Panc1 (cell line): ENCODE results near the gene VIPAS39. TPM values are rescaled to one million over a fixed set of nuclear protein-coding genes. Genes with fewer than 3 reads are reported as not detected.

Source experiments
- ATAC-seq: fragments of 200-7000 bp; cut with Tn5 transposase; 2 replicates; pipeline ENCODE4 v1.9.1; 2020; ENCODE audit warnings: mild to moderate bottlenecking, moderate library complexity
- BruUV-seq: library from RNA; stranded (reverse); fragments of 400-500 nt; replicated peaks from 2 replicates; lab custom pipeline; 2021; lab: Mats Ljungman, UMichigan
- CTCF ChIA-PET: fragments of 300-600 bp; sonication (Branson Sonifier 250); formaldehyde crosslinking; loops from one replicate; lab custom pipeline; 2022; ENCODE audit warnings: antibody characterized with exemption; lab: Charles Lee
- POLR2A ChIA-PET: fragments of 300-600 bp; sonication (Branson Sonifier 250); formaldehyde crosslinking; loops from one replicate; lab custom pipeline; 2022; ENCODE audit warnings: antibody characterized with exemption; lab: Charles Lee
- DNase-seq: peaks from one replicate; pipeline ENCODE4 v3.0.0-alpha.2; 2010; ENCODE audit warnings: low read depth, low spot score
- H3K27ac ChIP-seq: 2 replicates; pipeline ENCODE4 v1.5.1; 2011; ENCODE audit warnings: mild to moderate bottlenecking, low read length, inconsistent platforms
- H3K27me3 ChIP-seq: fragments of 200-500 bp; sonication (Bioruptor generic); 2 replicates; pipeline ENCODE4 v1.6.0; 2014; ENCODE audit warnings: low read length, inconsistent platforms; ENCODE audit not compliant: control insufficient read depth, insufficient read depth
- H3K36me3 ChIP-seq: fragments of 200-500 bp; sonication (Bioruptor generic); 2 replicates; pipeline ENCODE4 v1.5.1; 2014; ENCODE audit warnings: inconsistent platforms, mild to moderate bottlenecking, low read length, moderate library complexity; ENCODE audit not compliant: control insufficient read depth, insufficient read depth
- H3K4me1 ChIP-seq: 2 replicates; pipeline ENCODE4 v1.5.1; 2011; ENCODE audit warnings: inconsistent platforms, mild to moderate bottlenecking, low read length, moderate library complexity; ENCODE audit not compliant: control insufficient read depth, insufficient read depth
- H3K4me3 ChIP-seq, 2 experiments: 2 replicates each; pipeline ENCODE4 v1.5.1; 2011 to 2012; ENCODE audit warnings: low read depth in 2 of 2, low read length in 2 of 2, mild to moderate bottlenecking in 2 of 2, inconsistent platforms in 1 of 2, moderate library complexity in 1 of 2
- H3K9me3 ChIP-seq: fragments of 200-500 bp; sonication (Bioruptor generic); 2 replicates; pipeline ENCODE4 v1.5.1; 2014; ENCODE audit warnings: low read depth, mild to moderate bottlenecking, inconsistent platforms, low read length, moderate library complexity; ENCODE audit not compliant: control insufficient read depth, insufficient read depth
- POLR2AphosphoS5 ChIP-seq: IDR thresholded peaks from 2 replicates; pipeline ENCODE4 v1.6.1; 2012; ENCODE audit warnings: mild to moderate bottlenecking, low read depth, low read length, moderate library complexity
- REST ChIP-seq, 2 experiments: IDR thresholded peaks; 2 replicates each; pipeline ENCODE4 v1.6.1; 2011 to 2012; ENCODE audit warnings: low read depth in 2 of 2, control low read depth in 1 of 2, low read length in 1 of 2, mild to moderate bottlenecking in 1 of 2, moderate library complexity in 1 of 2; ENCODE audit not compliant: insufficient read depth in 1 of 2
- SIN3A ChIP-seq: IDR thresholded peaks from 2 replicates; pipeline ENCODE4 v1.6.1; 2012; ENCODE audit warnings: low read depth, mild to moderate bottlenecking, low read length, moderate library complexity, borderline replicate concordance; ENCODE audit not compliant: insufficient read depth
- TCF7L2 ChIP-seq: IDR thresholded peaks from 2 replicates; pipeline ENCODE4 v1.6.1; 2011; ENCODE audit warnings: mild to moderate bottlenecking, low read depth, low read length, inconsistent platforms
- in situ Hi-C: cut with HindIII; loops from 2 replicates; pipeline ENCODE4 v1.10.0; 2016; ENCODE audit warnings: low sequenced_read_pairs, low pct_unique_long_range_greater_than_20kb
- intact Hi-C: fragments of 100-400 bp; cut with micrococcal nuclease; formaldehyde crosslinking; loops from one replicate; pipeline ENCODE4 v1.10.0; 2022; ENCODE audit not compliant: unreplicated experiment
- total RNA-seq: library from RNA; stranded (reverse); gene quantifications from one replicate; pipeline ENCODE4 v1.2.1, GENCODE V29; 2021; ENCODE audit not compliant: unreplicated experiment
- TF ChIP-seq, protein P1 (sequence below): fragments of 450-650 bp; IDR thresholded peaks from 2 replicates; pipeline ENCODE4 v1.5.1; 2017; ENCODE audit warnings: mild to moderate bottlenecking

The VIPAS39 gene
- total RNA-seq, 1 experiment from 2014 or later: 12.4 TPM

DNA sequence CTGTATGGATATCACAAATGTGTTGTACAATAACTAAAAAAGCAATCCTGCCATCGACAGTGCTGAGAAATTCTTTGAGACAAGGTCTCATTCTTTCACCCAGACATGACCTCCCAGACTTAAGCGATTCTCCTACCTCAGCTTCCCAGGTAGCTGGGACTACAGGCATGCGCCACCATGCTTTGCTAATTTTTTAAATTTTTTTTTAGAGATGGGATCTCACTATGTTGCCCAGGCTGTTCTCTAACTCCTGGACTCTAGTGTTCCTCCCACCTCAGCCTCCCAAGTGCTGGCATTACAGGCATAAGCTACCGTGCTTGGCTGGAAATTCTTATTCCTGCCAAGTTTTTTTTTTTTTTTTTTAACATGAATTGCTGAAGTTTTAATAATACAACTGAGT is 17.5 kb downstream of the VIPAS39 start:
- TF ChIP-seq, protein P1, sequence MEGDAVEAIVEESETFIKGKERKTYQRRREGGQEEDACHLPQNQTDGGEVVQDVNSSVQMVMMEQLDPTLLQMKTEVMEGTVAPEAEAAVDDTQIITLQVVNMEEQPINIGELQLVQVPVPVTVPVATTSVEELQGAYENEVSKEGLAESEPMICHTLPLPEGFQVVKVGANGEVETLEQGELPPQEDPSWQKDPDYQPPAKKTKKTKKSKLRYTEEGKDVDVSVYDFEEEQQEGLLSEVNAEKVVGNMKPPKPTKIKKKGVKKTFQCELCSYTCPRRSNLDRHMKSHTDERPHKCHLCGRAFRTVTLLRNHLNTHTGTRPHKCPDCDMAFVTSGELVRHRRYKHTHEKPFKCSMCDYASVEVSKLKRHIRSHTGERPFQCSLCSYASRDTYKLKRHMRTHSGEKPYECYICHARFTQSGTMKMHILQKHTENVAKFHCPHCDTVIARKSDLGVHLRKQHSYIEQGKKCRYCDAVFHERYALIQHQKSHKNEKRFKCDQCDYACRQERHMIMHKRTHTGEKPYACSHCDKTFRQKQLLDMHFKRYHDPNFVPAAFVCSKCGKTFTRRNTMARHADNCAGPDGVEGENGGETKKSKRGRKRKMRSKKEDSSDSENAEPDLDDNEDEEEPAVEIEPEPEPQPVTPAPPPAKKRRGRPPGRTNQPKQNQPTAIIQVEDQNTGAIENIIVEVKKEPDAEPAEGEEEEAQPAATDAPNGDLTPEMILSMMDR: no peak
- TF ChIP-seq POLR2AphosphoS5 (no peak), SIN3A (no peak), TCF7L2 (no peak), REST (IDR thresholded peaks at IDR 0.05; ENCODE audit: insufficient read depth in 1 of 2, low read depth in 2 of 2, low read length in 1 of 2) (no peak)
- H3K27me3 ChIP-seq: no peaks in the 10 kb centered on the region
- no peaks in the 10 kb centered on the region for H3K4me1 ChIP-seq
- intact Hi-C loops: no loop called here
- in situ Hi-C loops: no loop called here
- CTCF ChIA-PET: no interaction called here
- POLR2A ChIA-PET: no interaction called here
- no TSS peak for BruUV-seq
- H3K4me3 ChIP-seq: no peak overlapping the region
- H3K36me3 ChIP-seq: no peaks in the 10 kb centered on the region; the same call in 1 of the 2 replicates
- no peaks in the 10 kb centered on the region for H3K9me3 ChIP-seq
- H3K27ac ChIP-seq: no peak overlapping the region
- ATAC-seq (no peak), DNase-seq (no peak)

- H3K9me3 ChIP-seq: no peaks in the 10 kb centered on the region
- ChIA-PET CTCF (interaction anchor here (0.7 kb wide), 1 partner anchor 338 kb away, joined by 5 read pairs; no protein-coding TSS in a partner anchor), POLR2A (no interaction called here)
- no peaks in the 10 kb centered on the region; the same call in 1 of the 2 replicates for H3K36me3 ChIP-seq
- ATAC-seq (no peak), DNase-seq (no peak)
- no peak overlapping the region for H3K27ac ChIP-seq
- no peak overlapping the region for H3K4me3 ChIP-seq
- intact Hi-C loops (no loop called here), in situ Hi-C loops (no loop called here)
- no peaks in the 10 kb centered on the region for H3K4me1 ChIP-seq
- BruUV-seq: no TSS peak
- no peaks in the 10 kb centered on the region for H3K27me3 ChIP-seq
- TF ChIP-seq REST (IDR thresholded peaks at IDR 0.05; ENCODE audit: insufficient read depth in 1 of 2, low read depth in 2 of 2, low read length in 1 of 2) (no peak), TCF7L2 (no peak), POLR2AphosphoS5 (no peak), SIN3A (no peak)
- TF ChIP-seq, protein P1: no peak
Measured at GRCh38 chr14:77438596-77438995, 18.8 kb downstream of the VIPAS39 start.
